NOMO-1 treated with DMSO at 0.1 percent for 48 hours (cell line): ENCODE data around the gene UCK2.
A peak's percentile ranks its signal among the peaks of the same experiment; 100 is the strongest.

Source experiments
- DNase-seq: peaks from one replicate; lab custom pipeline; 2025; ENCODE audit not compliant: unreplicated experiment; lab: John Stamatoyannopoulos, UW

UCK2 gene

GRCh38 chr1:165854101-165854845 lies 26.9 kb downstream of the UCK2 start:
- peak; percentile 80 for DNase-seq

GRCh38 chr1:165855010-165855838 lies 27.8 kb downstream of the UCK2 start:
- peak; percentile 56 for DNase-seq

- DNase-seq: no peak
Measured at GRCh38 chr1:165856021-165856420, 28.6 kb downstream of the UCK2 start.

GRCh38 chr1:165856606-165857005 lies 29.2 kb downstream of the UCK2 start:
- no peak for DNase-seq

- DNase-seq: peak; percentile 78
Measured at GRCh38 chr1:165857046-165857801, 29.8 kb downstream of the UCK2 start.

GRCh38 chr1:165858364-165858823 lies 31.0 kb downstream of the UCK2 start:
- DNase-seq: no peak

- no peak for DNase-seq
Measured at GRCh38 chr1:165858967-165859845, 31.8 kb downstream of the UCK2 start.

GRCh38 chr1:165860065-165860464 lies 32.7 kb downstream of the UCK2 start:
- no peak for DNase-seq

- no peak for DNase-seq
Measured at GRCh38 chr1:165861911-165862310, 34.5 kb downstream of the UCK2 start.

GRCh38 chr1:165862448-165862847 lies 35.0 kb downstream of the UCK2 start:
- DNase-seq: no peak

- no peak for DNase-seq
Measured at GRCh38 chr1:165863346-165863745, 35.9 kb downstream of the UCK2 start.

GRCh38 chr1:165865633-165866340 lies 38.4 kb downstream of the UCK2 start:
- no peak for DNase-seq

- DNase-seq: no peak
Measured at GRCh38 chr1:165869343-165869742, 41.9 kb downstream of the UCK2 start.

GRCh38 chr1:165871311-165872067 lies 44.1 kb downstream of the UCK2 start:
- DNase-seq: peak; percentile 92

GRCh38 chr1:165873481-165873880 lies 46.1 kb downstream of the UCK2 start:
- DNase-seq: no peak

- no peak for DNase-seq
Measured at GRCh38 chr1:165874643-165875042, 47.2 kb downstream of the UCK2 start.

GRCh38 chr1:165875171-165875570 lies 47.8 kb downstream of the UCK2 start:
- no peak for DNase-seq

GRCh38 chr1:165875604-165876003 lies 48.2 kb downstream of the UCK2 start:
- DNase-seq: no peak

- DNase-seq: no peak
Measured at GRCh38 chr1:165876121-165876520, 48.7 kb downstream of the UCK2 start.
